H1 (cell line): ENCODE data around the gene RSBN1. TPM values are rescaled to one million over a fixed set of nuclear protein-coding genes. Genes with fewer than 3 reads are reported as not detected.

ENCODE experiments used
- CTCF ChIA-PET: fragments of 300-600 bp; sonication (Branson Sonifier 250); formaldehyde crosslinking; loops from one replicate; lab custom pipeline; 2021; ENCODE audit not compliant: partially characterized antibody; lab: Charles Lee
- POLR2A ChIA-PET: fragments of 300-600 bp; sonication (Branson Sonifier 250); formaldehyde crosslinking; loops from one replicate; lab custom pipeline; 2021; ENCODE audit warnings: inconsistent platforms; ENCODE audit not compliant: partially characterized antibody; lab: Charles Lee
- DNase-seq, 2 experiments: peaks; one replicate each; pipeline versions ENCODE4 v3.0.0 to v3.0.0-alpha.2; 2010 to 2022; ENCODE audit warnings: low spot score in 2 of 2, low read depth in 1 of 2, mixed read lengths in 1 of 2
- FAIRE-seq: peaks from 2 replicates; lab custom pipeline; 2011; peaks lifted over from hg19 to GRCh38; lab: Jason Lieb, UNC
- H2AFZ ChIP-seq: 2 replicates; pipeline ENCODE4 v1.8.1; 2012; ENCODE audit warnings: low read length, inconsistent platforms
- H2AK5ac ChIP-seq: 2 replicates; pipeline ENCODE4 v1.6.1; 2013; ENCODE audit warnings: low read depth, low read length
- H2BK120ac ChIP-seq: replicated peaks from 2 replicates; pipeline ENCODE3; 2013; ENCODE audit warnings: low read depth, low read length, inconsistent platforms
- H2BK12ac ChIP-seq: 2 replicates; pipeline ENCODE4 v1.6.1; 2013; ENCODE audit warnings: low read depth, low read length
- H2BK15ac ChIP-seq: 2 replicates; pipeline ENCODE4 v1.6.1; 2013; ENCODE audit warnings: low read length
- H2BK20ac ChIP-seq: 2 replicates; pipeline ENCODE4 v1.6.1; 2013; ENCODE audit warnings: low read length
- H2BK5ac ChIP-seq: 2 replicates; pipeline ENCODE4 v1.6.1; 2013; ENCODE audit warnings: low read depth, low read length
- H3K14ac ChIP-seq: 2 replicates; pipeline ENCODE4 v1.6.1; 2013; ENCODE audit warnings: inconsistent platforms; ENCODE audit not compliant: insufficient read length
- H3K18ac ChIP-seq: 2 replicates; pipeline ENCODE4 v1.6.1; 2013; ENCODE audit warnings: low read length; ENCODE audit errors: extremely low read depth
- H3K23ac ChIP-seq: 2 replicates; pipeline ENCODE4 v1.6.1; 2013; ENCODE audit warnings: inconsistent platforms; ENCODE audit not compliant: insufficient read length
- H3K23me2 ChIP-seq: 2 replicates; pipeline ENCODE4 v1.6.1; 2013; ENCODE audit warnings: low read depth, low read length
- H3K27ac ChIP-seq: 2 replicates; pipeline ENCODE4 v1.6.1; 2011; ENCODE audit warnings: low read depth, low read length, inconsistent platforms
- H3K27me3 ChIP-seq, 4 experiments: replicated peaks in 1 of 4; 1 replicate in 1 of 4; 2 replicates in 3 of 4; pipeline versions ENCODE4 v1.6.1 to v1.8.1; 2011 to 2013; ENCODE audit warnings: low read length in 3 of 4, mild to moderate bottlenecking in 3 of 4, inconsistent platforms in 2 of 4, mixed read lengths in 2 of 4, moderate library complexity in 1 of 4; ENCODE audit not compliant: control insufficient read depth in 3 of 4, insufficient read depth in 3 of 4; ENCODE audit errors: extremely low read depth in 1 of 4
- H3K36me3 ChIP-seq, 4 experiments: 2 replicates each; pipeline versions ENCODE4 v1.6.1 to v1.8.1; 2011 to 2013; ENCODE audit warnings: mild to moderate bottlenecking in 4 of 4, low read length in 3 of 4, moderate library complexity in 2 of 4, control low read depth in 1 of 4, inconsistent platforms in 1 of 4; ENCODE audit not compliant: insufficient read depth in 4 of 4, control insufficient read depth in 2 of 4
- H3K4ac ChIP-seq: replicated peaks from 2 replicates; pipeline ENCODE3; 2013; ENCODE audit warnings: low read length, low read depth, mixed read lengths, inconsistent platforms; ENCODE audit not compliant: insufficient read length
- H3K4me1 ChIP-seq, 4 experiments: replicated peaks in 1 of 4; 1 replicate in 1 of 4; 2 replicates in 3 of 4; pipeline versions ENCODE4 v1.6.1 to v1.8.1; 2011 to 2013; ENCODE audit warnings: low read length in 3 of 4, inconsistent platforms in 2 of 4, mixed read lengths in 1 of 4; ENCODE audit not compliant: insufficient read depth in 4 of 4, control insufficient read depth in 3 of 4
- H3K4me2 ChIP-seq, 2 experiments: 2 replicates each; pipeline versions ENCODE4 v1.6.1 to v1.8.1; 2011 to 2013; ENCODE audit warnings: low read depth in 2 of 2, low read length in 2 of 2, control low read depth in 1 of 2, inconsistent platforms in 1 of 2, mild to moderate bottlenecking in 1 of 2; ENCODE audit not compliant: insufficient read depth in 1 of 2
- H3K4me3 ChIP-seq, 4 experiments: fragments of 200-600, 300-600 bp in 1 of 4; sonication (generic), shearing (Covaris generic), sonication (Bioruptor Twin) in 1 of 4; 2 replicates each; pipeline versions ENCODE4 v1.5.1 to v1.8.1; 2011 to 2016; ENCODE audit warnings: low read length in 4 of 4, low read depth in 3 of 4, control low read depth in 2 of 4, inconsistent platforms in 2 of 4, mild to moderate bottlenecking in 2 of 4, mixed read lengths in 1 of 4, moderate library complexity in 1 of 4; ENCODE audit not compliant: insufficient read depth in 2 of 4; ENCODE audit errors: extremely low read depth in 1 of 4
- H3K56ac ChIP-seq: replicated peaks from 2 replicates; pipeline ENCODE3; 2013; ENCODE audit warnings: low read depth, mild to moderate bottlenecking, mixed read lengths, low read length, inconsistent platforms; ENCODE audit not compliant: insufficient read length
- H3K79me1 ChIP-seq: 2 replicates; pipeline ENCODE4 v1.6.1; 2013; ENCODE audit warnings: low read depth, low read length, control low read depth
- H3K79me2 ChIP-seq, 2 experiments: 2 replicates each; pipeline versions ENCODE4 v1.6.1 to v1.8.1; 2012 to 2013; ENCODE audit warnings: low read length in 2 of 2, mild to moderate bottlenecking in 2 of 2, inconsistent platforms in 1 of 2; ENCODE audit not compliant: insufficient read depth in 2 of 2, control insufficient read depth in 1 of 2
- H3K9ac ChIP-seq, 4 experiments: replicated peaks in 1 of 4; 1 replicate in 1 of 4; 2 replicates in 3 of 4; pipeline versions ENCODE4 v1.6.1 to v1.8.1; 2011 to 2013; ENCODE audit warnings: low read depth in 3 of 4, low read length in 3 of 4, control low read depth in 2 of 4, mild to moderate bottlenecking in 2 of 4, moderate library complexity in 2 of 4, inconsistent platforms in 1 of 4; ENCODE audit errors: extremely low read depth in 1 of 4
- H3K9me3 ChIP-seq, 2 experiments: 2 replicates each; pipeline versions ENCODE4 v1.6.1 to v1.8.1; 2012 to 2013; ENCODE audit warnings: mild to moderate bottlenecking in 2 of 2, moderate library complexity in 2 of 2, control low read depth in 1 of 2, inconsistent platforms in 1 of 2, low read depth in 1 of 2, low read length in 1 of 2, mixed read lengths in 1 of 2; ENCODE audit not compliant: insufficient read depth in 2 of 2
- H4K20me1 ChIP-seq, 2 experiments: replicated peaks in 1 of 2; 2 replicates each; pipeline versions ENCODE3 to v1.8.1; 2011 to 2013; ENCODE audit warnings: inconsistent platforms in 2 of 2, low read length in 2 of 2, mild to moderate bottlenecking in 1 of 2; ENCODE audit not compliant: insufficient read depth in 2 of 2, control insufficient read depth in 1 of 2
- H4K5ac ChIP-seq: 2 replicates; pipeline ENCODE4 v1.6.1; 2013; ENCODE audit warnings: low read length, low read depth, mixed read lengths, inconsistent platforms; ENCODE audit not compliant: insufficient read length
- H4K8ac ChIP-seq: 2 replicates; pipeline ENCODE4 v1.8.0; 2013; ENCODE audit warnings: mild to moderate bottlenecking, moderate library complexity, low read length, inconsistent platforms; ENCODE audit not compliant: insufficient read depth; ENCODE audit errors: extremely low read depth
- H4K91ac ChIP-seq: replicated peaks from 2 replicates; pipeline ENCODE3; 2013; ENCODE audit warnings: low read length, mixed read lengths, inconsistent platforms; ENCODE audit not compliant: insufficient read length
- CBX8 ChIP-seq: fragments of 300-800, 300-1000 bp; sonication (generic); IDR thresholded peaks from 2 replicates; pipeline ENCODE4 v1.7.1; 2016; ENCODE audit warnings: low read depth, low read length, borderline replicate concordance
- CHD1 ChIP-seq: IDR thresholded peaks from 2 replicates; pipeline ENCODE4 v1.6.1; 2012; ENCODE audit warnings: low read depth, low read length, improper control_type of control experiment
- KDM5A ChIP-seq: fragments of 200-600 bp; IDR thresholded peaks from 2 replicates; pipeline ENCODE4 v1.7.1; 2012; ENCODE audit warnings: mild to moderate bottlenecking, low read length, inconsistent platforms, mixed read lengths
- NRF1 ChIP-seq: IDR thresholded peaks from 2 replicates; pipeline ENCODE4 v1.6.1; 2011; ENCODE audit warnings: mild to moderate bottlenecking, low read depth, low read length, improper control_type of control experiment
- PHF8 ChIP-seq: fragments of 200-600 bp; sonication (generic); conservative IDR thresholded peaks from 2 replicates; pipeline ENCODE4 v1.7.1; 2012; ENCODE audit warnings: low read depth, mild to moderate bottlenecking, inconsistent platforms, low read length, moderate library complexity
- POLR2A ChIP-seq, 2 experiments: IDR thresholded peaks; 1 replicate in 1 of 2; 2 replicates in 1 of 2; pipeline ENCODE4 v1.6.1; 2011; ENCODE audit warnings: low read depth in 2 of 2, low read length in 2 of 2, mild to moderate bottlenecking in 2 of 2; ENCODE audit errors: control extremely low read depth in 1 of 2
- RFX5 ChIP-seq: IDR thresholded peaks from 2 replicates; pipeline ENCODE4 v1.6.1; 2011; ENCODE audit warnings: low read depth, low read length, improper control_type of control experiment, borderline replicate concordance
- SIN3A ChIP-seq, 2 experiments: IDR thresholded peaks in 1 of 2; conservative IDR thresholded peaks in 1 of 2; 2 replicates each; pipeline ENCODE4 v1.6.1; 2011 to 2012; ENCODE audit warnings: low read length in 2 of 2, improper control_type of control experiment in 1 of 2, low read depth in 1 of 2, mild to moderate bottlenecking in 1 of 2
- SIRT6 ChIP-seq: IDR thresholded peaks from one replicate; pipeline ENCODE4 v1.7.1; 2012; ENCODE audit warnings: low read length, inconsistent platforms
- SP2 ChIP-seq: IDR thresholded peaks from 2 replicates; pipeline ENCODE4 v1.6.1; 2012; ENCODE audit warnings: mild to moderate bottlenecking, low read length, inconsistent platforms
- SRF ChIP-seq: IDR thresholded peaks from 2 replicates; pipeline ENCODE4 v1.6.1; 2011; ENCODE audit warnings: mild to moderate bottlenecking, low read depth, low read length, moderate library complexity
- WGBS, 2 experiments: shearing (Covaris generic) in 1 of 2; methylation state at CpG; one replicate each; pipeline versions ENCODE4 v1.1.6 to v1.1.7; 2013 to 2015; ENCODE audit warnings: low lambda C conversion rate in 2 of 2, mixed read lengths in 2 of 2, inconsistent platforms in 1 of 2, low coverage in 1 of 2, missing lambda C conversion rate in 1 of 2; ENCODE audit not compliant: insufficient replicate concordance in 2 of 2, insufficient coverage in 1 of 2, insufficient read length in 1 of 2; ENCODE audit errors: extremely low coverage in 1 of 2, missing lambda C conversion rate in 1 of 2; 5-methylcytosine and 5-hydroxymethylcytosine counted together
- polyA plus RNA-seq, 7 experiments: library from polyadenylated mRNA; depleted of rRNA in 3 of 7; stranded (reverse) in 5 of 7; unstranded in 2 of 7; fragments of >200 nt in 5 of 7; fragments of 200-250 nt in 2 of 7; gene quantifications; 1 replicate in 5 of 7; 2 replicates in 1 of 7; 4 replicates in 1 of 7; pipeline versions ENCODE4 v1.2.1 to v1.2.3, GENCODE V29; 2011 to 2013; ENCODE audit warnings: missing spikeins in 2 of 7, mixed read lengths in 2 of 7
- total RNA-seq: library from RNA; stranded (reverse); fragmentation: NEBNext Ultra II Directional; extraction: Animal tissue kit (Norgen Biotek cat#: 25700); gene quantifications from 2 replicates; pipeline ENCODE4 v1.2.1, GENCODE V29; 2021
- TF ChIP-seq, protein P1 (sequence below), 3 experiments: IDR thresholded peaks; 1 replicate in 2 of 3; 2 replicates in 1 of 3; pipeline versions ENCODE4 v1.5.1 to v1.6.1; 2011; ENCODE audit warnings: low read length in 3 of 3, mild to moderate bottlenecking in 3 of 3, inconsistent platforms in 2 of 3, low read depth in 1 of 3, moderate library complexity in 1 of 3; ENCODE audit not compliant: insufficient read depth in 1 of 3; ENCODE audit errors: control extremely low read depth in 1 of 3

The RSBN1 gene
- total and polyA plus RNA-seq, 2 of the 8 experiments (the other 6 are each of a cell fraction or from before 2014, with no cell fraction given) = 4.2 to 17.6 TPM

DNA sequence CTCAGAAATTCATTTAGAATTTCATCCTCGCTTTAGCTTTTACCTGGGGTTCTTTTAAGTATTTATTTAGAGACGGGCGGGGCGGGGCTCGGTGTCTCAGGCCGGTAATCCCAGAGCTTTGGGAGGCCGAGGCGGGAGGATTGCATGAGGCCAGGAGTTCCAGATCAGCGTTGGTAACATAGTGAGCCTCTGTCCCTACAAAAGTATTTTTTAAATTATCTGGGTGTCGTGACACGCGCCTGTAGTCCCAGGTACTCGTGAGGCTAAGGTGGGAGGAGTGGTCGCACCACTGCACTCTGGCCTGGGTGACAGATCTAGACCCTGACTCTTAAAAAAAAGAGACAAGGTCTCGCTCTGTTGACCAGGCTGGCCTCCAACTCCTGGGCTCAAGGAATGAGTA lies 942 bp upstream of the RSBN1 start:
- Histone ChIP-seq H3K36me3 (no peaks in the 10 kb centered on the region), H3K23ac (no peak overlapping the region), H4K20me1 (peaks cover 2 to 4% of the 10 kb centered on the region in 2 experiments), H3K14ac (no peak overlapping the region), H4K5ac (no peak overlapping the region), H3K18ac (no peak overlapping the region), H2AK5ac (no peak overlapping the region), H2BK12ac (no peak overlapping the region; the same call in 1 of the 2 replicates), H2BK15ac (no peak overlapping the region), H3K9ac (no peak overlapping the region), H2BK5ac (no peak overlapping the region), H3K4me3 (peak overlapping the region in 1 of 4 experiments; percentile 85; a peak in 2 of 8 replicates), H3K4ac (no peak overlapping the region), H3K56ac (no peak overlapping the region), H2BK120ac (no peak overlapping the region), H3K27me3 (no peaks in the 10 kb centered on the region), H2AFZ (no peak overlapping the region), H2BK20ac (no peak overlapping the region), H4K8ac (no peak overlapping the region), H3K23me2 (no peaks in the 10 kb centered on the region; the same call in 1 of the 2 replicates), H3K4me1 (no peaks in the 10 kb centered on the region), H3K79me1 (no peaks in the 10 kb centered on the region), H3K9me3 (no peaks in the 10 kb centered on the region), H3K27ac (no peak overlapping the region), H3K4me2 (peak overlapping the region in 1 of 2 experiments; percentile 51; a peak in 2 of 4 replicates), H4K91ac (no peak overlapping the region), H3K79me2 (peaks cover 12 to 34% of the 10 kb centered on the region in 2 experiments)
- DNase-seq (no peak), FAIRE-seq (no peak)
- WGBS, 2 experiments = 87% methylated on average over 10 of the region's 15 CpGs; no CpG with 5 or more reads in 1 of the 2 experiments
- ChIA-PET CTCF (no interaction called here), POLR2A (interaction anchor here (1.1 to 2.5 kb wide), 2 partner anchors 20 to 92 kb away, joined by 5 to 10 read pairs; partner anchors contain the start of genes AP4B1 and DCLRE1B)
- TF ChIP-seq CBX8 (no peak), PHF8 (no peak), NRF1 (no peak), RFX5 (no peak), SP2 (no peak), POLR2A (IDR thresholded peaks at IDR 0.05; ENCODE audit: control extremely low read depth in 1 of 2, low read depth in 2 of 2, low read length in 2 of 2) (no peak), SIRT6 (no peak), CHD1 (no peak), SIN3A (conservative IDR thresholded peaks at IDR 0.05 in 1 of 2, IDR thresholded peaks at IDR 0.05 in 1 of 2; ENCODE audit: low read depth in 1 of 2, low read length in 2 of 2) (no peak), KDM5A (no peak), SRF (no peak)
- TF ChIP-seq, protein P1, sequence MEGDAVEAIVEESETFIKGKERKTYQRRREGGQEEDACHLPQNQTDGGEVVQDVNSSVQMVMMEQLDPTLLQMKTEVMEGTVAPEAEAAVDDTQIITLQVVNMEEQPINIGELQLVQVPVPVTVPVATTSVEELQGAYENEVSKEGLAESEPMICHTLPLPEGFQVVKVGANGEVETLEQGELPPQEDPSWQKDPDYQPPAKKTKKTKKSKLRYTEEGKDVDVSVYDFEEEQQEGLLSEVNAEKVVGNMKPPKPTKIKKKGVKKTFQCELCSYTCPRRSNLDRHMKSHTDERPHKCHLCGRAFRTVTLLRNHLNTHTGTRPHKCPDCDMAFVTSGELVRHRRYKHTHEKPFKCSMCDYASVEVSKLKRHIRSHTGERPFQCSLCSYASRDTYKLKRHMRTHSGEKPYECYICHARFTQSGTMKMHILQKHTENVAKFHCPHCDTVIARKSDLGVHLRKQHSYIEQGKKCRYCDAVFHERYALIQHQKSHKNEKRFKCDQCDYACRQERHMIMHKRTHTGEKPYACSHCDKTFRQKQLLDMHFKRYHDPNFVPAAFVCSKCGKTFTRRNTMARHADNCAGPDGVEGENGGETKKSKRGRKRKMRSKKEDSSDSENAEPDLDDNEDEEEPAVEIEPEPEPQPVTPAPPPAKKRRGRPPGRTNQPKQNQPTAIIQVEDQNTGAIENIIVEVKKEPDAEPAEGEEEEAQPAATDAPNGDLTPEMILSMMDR (IDR thresholded peaks at IDR 0.05; ENCODE audit: control extremely low read depth in 1 of 3, insufficient read depth in 1 of 3, low read depth in 1 of 3, low read length in 3 of 3) = no peak
